HL-60 (cell line): ENCODE results near the gene HTR3D.
"Not testable (repeated sequence)": the region's sequence is repeated elsewhere in the genome, so short reads cannot be mapped to it uniquely, and the experiment has no call there.

ENCODE experiments used
- DNase-seq, 2 experiments: peaks; one replicate each; pipeline ENCODE4 v3.0.0-alpha.2; 2010 to 2020; ENCODE audit warnings: low read depth in 1 of 2, low spot score in 1 of 2
- H3K27ac ChIP-seq: fragments of 250-450 bp; sonication (Bioruptor Pico); replicated peaks from 2 replicates; pipeline ENCODE4 v1.5.1; 2020; ENCODE audit warnings: mild to moderate bottlenecking, moderate library complexity
- H3K27me3 ChIP-seq: fragments of 250-450 bp; sonication (Bioruptor Pico); 2 replicates; pipeline ENCODE4 v1.5.1; 2021; ENCODE audit warnings: mild to moderate bottlenecking, moderate library complexity; ENCODE audit not compliant: insufficient read depth, poor library complexity, severe bottlenecking
- H3K4me3 ChIP-seq: replicated peaks from 2 replicates; pipeline ENCODE4 v1.5.1; 2011; ENCODE audit warnings: mild to moderate bottlenecking, control low read depth, low read length; ENCODE audit not compliant: insufficient read depth
- GABPA ChIP-seq: IDR thresholded peaks from 2 replicates; pipeline ENCODE4 v1.6.1; 2012; ENCODE audit warnings: low read depth
- POLR2AphosphoS5 ChIP-seq: IDR thresholded peaks from 2 replicates; pipeline ENCODE4 v1.6.1; 2012; ENCODE audit warnings: low read depth
- SPI1 ChIP-seq: IDR thresholded peaks from 2 replicates; pipeline ENCODE4 v1.6.1; 2012; ENCODE audit warnings: low read depth, mild to moderate bottlenecking, borderline replicate concordance
- TF ChIP-seq, protein P1 (sequence below): IDR thresholded peaks from 2 replicates; pipeline ENCODE4 v1.6.1; 2012; ENCODE audit warnings: low read depth; ENCODE audit not compliant: insufficient replicate concordance
- TF ChIP-seq, protein P2 (sequence below): IDR thresholded peaks from one replicate; pipeline ENCODE4 v1.5.1; 2011; ENCODE audit warnings: low read length, control low read depth, inconsistent platforms; ENCODE audit not compliant: insufficient read depth

HTR3D gene

DNA sequence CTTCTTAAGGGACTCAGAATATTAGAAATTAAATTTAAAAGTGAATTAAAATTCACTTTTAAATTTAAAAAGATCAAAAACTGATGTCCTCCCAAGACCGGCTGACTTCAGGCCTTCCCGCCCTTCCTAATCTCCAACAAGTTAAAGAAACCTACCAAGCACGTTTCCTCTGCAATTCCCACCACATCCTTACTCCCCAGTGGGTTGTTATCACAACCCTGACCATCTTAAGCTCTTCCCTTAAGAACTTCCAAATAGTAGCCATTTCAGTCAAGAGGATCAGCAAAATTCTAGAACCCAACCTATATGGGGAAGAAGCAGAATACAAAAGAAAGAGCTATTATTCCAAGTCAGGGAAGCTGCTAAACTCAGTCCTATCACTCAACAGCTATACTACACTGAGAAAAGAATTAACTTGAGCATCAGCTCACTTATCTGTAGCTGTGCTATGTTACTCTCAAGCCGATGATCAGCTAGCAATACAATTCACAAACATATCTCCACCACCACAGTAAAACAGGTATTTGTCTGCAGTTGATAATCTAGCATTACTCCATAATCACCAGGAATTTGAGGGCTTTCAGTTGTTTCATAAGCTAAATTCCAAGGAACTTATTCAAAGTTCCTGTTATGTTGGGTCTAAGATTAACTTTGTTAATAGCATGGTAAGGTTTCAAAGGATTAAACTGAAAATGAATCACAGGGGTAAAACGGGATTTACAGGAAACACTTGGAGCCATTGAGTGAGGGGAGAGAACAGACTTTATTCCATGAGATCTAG is 28.2 kb upstream of the HTR3D start:
- no peak overlapping the region for H3K4me3 ChIP-seq
- DNase-seq: no peak
- TF ChIP-seq, protein P1, sequence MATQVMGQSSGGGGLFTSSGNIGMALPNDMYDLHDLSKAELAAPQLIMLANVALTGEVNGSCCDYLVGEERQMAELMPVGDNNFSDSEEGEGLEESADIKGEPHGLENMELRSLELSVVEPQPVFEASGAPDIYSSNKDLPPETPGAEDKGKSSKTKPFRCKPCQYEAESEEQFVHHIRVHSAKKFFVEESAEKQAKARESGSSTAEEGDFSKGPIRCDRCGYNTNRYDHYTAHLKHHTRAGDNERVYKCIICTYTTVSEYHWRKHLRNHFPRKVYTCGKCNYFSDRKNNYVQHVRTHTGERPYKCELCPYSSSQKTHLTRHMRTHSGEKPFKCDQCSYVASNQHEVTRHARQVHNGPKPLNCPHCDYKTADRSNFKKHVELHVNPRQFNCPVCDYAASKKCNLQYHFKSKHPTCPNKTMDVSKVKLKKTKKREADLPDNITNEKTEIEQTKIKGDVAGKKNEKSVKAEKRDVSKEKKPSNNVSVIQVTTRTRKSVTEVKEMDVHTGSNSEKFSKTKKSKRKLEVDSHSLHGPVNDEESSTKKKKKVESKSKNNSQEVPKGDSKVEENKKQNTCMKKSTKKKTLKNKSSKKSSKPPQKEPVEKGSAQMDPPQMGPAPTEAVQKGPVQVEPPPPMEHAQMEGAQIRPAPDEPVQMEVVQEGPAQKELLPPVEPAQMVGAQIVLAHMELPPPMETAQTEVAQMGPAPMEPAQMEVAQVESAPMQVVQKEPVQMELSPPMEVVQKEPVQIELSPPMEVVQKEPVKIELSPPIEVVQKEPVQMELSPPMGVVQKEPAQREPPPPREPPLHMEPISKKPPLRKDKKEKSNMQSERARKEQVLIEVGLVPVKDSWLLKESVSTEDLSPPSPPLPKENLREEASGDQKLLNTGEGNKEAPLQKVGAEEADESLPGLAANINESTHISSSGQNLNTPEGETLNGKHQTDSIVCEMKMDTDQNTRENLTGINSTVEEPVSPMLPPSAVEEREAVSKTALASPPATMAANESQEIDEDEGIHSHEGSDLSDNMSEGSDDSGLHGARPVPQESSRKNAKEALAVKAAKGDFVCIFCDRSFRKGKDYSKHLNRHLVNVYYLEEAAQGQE: no peak
- H3K27ac ChIP-seq: no peak overlapping the region
- no peaks in the 10 kb centered on the region for H3K27me3 ChIP-seq

DNA sequence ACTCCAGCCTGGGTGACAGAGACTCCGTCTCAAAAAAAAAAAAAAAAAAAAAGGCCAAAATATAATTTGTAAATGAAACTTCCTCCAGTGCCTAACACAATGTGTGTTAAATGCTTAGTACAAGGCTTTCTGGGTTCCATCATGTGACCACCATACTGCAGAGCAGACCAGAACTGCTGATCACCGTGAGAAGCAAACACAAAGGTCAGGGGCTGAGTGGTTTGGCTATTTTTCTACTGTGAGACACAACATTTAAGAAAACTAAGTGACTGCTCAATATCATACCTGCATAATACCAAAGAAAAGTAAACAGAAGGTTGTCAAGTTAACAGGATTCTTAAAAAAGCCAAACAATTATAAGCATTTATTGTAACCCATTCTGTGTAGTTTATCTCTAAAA is 27.1 kb upstream of the HTR3D start:
- Histone ChIP-seq H3K27me3 (no peaks in the 10 kb centered on the region), H3K4me3 (no peak overlapping the region), H3K27ac (no peak overlapping the region)
- no peak for TF ChIP-seq GABPA
- TF ChIP-seq, protein P2, sequence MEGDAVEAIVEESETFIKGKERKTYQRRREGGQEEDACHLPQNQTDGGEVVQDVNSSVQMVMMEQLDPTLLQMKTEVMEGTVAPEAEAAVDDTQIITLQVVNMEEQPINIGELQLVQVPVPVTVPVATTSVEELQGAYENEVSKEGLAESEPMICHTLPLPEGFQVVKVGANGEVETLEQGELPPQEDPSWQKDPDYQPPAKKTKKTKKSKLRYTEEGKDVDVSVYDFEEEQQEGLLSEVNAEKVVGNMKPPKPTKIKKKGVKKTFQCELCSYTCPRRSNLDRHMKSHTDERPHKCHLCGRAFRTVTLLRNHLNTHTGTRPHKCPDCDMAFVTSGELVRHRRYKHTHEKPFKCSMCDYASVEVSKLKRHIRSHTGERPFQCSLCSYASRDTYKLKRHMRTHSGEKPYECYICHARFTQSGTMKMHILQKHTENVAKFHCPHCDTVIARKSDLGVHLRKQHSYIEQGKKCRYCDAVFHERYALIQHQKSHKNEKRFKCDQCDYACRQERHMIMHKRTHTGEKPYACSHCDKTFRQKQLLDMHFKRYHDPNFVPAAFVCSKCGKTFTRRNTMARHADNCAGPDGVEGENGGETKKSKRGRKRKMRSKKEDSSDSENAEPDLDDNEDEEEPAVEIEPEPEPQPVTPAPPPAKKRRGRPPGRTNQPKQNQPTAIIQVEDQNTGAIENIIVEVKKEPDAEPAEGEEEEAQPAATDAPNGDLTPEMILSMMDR: no peak
- TF ChIP-seq POLR2AphosphoS5: no peak
- no peak for TF ChIP-seq SPI1
- TF ChIP-seq, protein P1: no peak
- no peak for DNase-seq

DNA sequence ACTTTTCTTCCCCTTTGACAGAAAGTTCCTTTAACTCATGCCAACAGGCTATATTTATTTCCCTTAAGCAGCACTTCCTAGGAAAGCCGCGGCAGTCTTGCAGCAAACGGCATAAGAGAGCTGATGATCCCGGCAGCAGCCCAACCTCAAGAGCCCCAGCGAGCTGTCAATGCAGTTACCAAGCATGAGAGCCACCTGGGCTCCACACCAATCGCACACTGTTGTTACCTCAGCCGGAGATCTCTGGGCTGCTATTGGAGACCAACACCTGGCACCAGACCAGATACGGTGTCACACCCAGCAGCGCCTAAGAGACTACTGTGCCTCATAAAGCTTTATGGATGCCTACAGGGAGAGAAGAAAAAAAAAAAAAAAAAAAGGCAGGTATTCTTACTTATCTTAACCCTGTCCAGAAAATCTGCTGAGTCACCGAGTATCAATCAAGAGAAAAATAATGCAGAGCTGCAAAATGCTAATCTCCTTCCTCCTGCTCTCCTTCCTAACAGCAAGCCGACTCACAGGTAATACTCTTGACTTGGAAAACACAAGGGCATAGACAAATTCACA is 25.5 kb upstream of the HTR3D start:
- TF ChIP-seq GABPA (no peak), SPI1 (no peak), POLR2AphosphoS5 (no peak)
- Histone ChIP-seq H3K27me3 (no peaks in the 10 kb centered on the region), H3K27ac (peak overlapping the region; percentile 58), H3K4me3 (no peak overlapping the region)
- peak in 1 of 2 experiments; percentile 69 for DNase-seq

DNA sequence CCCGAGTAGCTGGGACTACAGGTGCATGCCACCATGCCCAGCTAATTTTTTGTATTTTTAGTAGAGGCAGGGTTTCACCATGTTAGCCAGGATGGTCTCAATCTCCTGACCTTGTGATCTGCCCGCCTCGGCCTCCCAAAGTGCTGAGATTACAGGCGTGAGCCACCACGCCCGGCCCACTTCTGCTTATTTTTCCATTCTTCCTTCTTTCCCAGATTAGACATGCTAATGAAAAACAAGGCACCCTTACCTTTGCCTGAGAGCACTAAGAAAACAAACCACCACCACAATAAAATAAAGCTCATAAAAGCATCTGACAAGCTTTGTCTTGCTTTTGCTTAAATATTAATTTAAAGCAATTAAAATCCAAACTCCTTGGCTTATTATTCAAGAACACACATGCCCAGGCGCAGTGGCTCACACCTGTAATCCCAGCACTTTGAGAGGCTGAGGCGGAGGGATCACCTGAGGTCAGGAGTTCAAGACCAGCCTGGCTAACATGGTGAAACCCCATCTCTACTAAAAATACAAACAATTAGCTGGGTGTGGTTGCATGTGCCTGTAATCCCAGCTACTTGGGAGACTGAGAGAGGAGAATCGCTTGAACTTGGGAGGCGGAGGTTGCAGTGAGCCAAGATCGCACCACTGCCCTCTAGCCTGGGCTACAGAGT is 24.3 kb upstream of the HTR3D start:
- H3K27me3 ChIP-seq, H3K4me3 ChIP-seq, DNase-seq, H3K27ac ChIP-seq: not testable (repeated sequence)

DNA sequence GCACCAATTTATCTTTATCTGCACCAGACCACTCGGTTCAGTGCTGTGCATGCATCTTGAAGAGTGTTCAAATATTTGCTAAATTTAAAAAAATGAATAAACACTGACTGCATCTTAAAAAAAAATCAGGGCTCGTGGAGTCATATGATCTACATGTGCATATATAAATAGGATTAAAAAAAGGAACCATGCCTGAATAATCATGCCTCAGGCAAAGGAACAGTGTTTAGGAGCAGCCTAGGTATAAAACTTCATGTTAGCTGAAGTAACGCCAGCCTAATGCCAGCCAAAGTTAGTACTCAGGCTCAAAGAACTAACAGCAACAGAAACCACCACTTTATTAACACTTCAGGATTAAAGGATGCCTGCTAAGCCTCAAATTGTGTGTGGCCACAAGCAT is 23.4 kb upstream of the HTR3D start:
- no peak for DNase-seq
- Histone ChIP-seq H3K27me3 (no peaks in the 10 kb centered on the region), H3K4me3 (no peak overlapping the region), H3K27ac (no peak overlapping the region)
- TF ChIP-seq, protein P1: no peak
- TF ChIP-seq, protein P2: no peak
- no peak for TF ChIP-seq SPI1
